NCI-H82 (cell line): ENCODE results near the gene KCNJ15.

Source experiments
- DNase-seq: peaks from one replicate; lab custom pipeline; 2025; lab: John Stamatoyannopoulos, UW

KCNJ15 gene

DNA sequence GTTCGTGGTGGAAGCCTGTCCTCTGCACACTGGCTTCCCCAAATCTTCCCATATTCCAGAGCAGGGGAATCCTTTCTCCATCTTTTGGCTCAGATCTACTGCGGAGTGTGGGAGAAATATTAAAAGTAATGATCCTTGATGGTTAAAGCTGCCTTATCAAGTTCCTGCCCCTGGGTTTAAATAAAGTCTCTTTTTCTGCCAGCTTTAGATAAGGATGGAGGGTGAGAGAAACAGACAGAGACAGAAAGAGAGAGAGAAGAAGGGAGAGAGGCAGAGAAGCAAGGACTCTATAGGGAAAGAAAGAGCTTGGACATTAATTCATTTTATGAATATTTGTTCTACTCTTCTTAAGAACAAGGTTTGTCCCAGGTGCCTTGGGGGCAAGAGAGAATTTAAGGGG lies 98.0 kb downstream of the KCNJ15 start:
- no peak for DNase-seq

DNA sequence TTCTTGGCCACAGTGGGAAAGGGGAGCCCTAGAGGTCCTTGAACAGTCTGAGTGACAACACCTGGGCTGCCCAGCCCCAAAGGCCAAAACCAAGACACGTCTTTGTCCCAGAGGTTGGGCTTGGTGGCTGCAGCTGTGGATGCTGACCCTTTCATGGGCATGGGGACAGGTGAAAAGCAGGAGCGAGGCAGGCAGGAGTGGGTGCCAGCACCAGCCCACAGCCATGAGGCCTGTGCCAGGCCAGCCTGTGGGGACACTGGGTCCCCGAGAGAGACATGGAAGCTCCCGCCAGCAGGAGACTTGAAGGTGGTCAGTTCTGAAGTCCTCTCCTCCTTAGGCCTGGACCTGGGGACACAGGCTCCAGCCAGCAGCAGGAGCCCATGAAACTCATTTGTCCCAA lies 98.6 kb downstream of the KCNJ15 start:
- no peak for DNase-seq

DNA sequence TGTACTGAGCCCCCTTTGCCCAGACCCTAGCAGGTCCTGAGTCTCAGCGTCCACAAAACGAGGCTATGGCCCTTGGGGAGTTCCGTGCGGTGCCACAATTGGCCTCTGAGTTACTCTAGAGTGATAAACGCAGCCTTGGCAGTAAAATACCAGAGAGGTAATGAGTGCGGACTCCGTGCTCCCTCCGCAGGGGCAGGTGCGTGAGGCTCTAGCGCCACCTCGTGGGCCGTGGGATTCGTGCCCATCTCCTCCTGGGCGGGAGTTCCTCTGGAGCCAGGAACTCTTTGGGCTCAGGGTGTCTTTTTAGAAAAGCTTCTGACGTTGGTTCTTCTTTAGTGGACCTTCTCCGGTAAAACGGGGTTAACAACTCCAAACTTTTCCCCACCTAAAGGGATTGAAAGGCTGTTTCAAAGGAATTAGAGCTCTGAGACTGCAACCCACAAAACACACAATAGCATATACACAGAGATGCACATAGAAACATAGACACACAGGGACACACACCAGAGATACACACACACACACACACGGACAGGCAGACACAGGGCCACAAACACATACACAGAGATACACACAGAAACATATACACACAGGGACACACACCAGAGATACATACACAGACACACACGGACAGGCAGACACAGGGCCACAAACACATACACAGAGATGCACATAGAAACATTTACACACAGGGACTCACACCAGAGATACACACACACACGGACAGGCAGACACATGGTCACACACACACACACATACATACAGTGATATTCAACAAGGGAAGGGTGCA lies 99.4 kb downstream of the KCNJ15 start:
- DNase-seq = peak; percentile 84
